ENCODE data around the gene KCNE1.

DNA sequence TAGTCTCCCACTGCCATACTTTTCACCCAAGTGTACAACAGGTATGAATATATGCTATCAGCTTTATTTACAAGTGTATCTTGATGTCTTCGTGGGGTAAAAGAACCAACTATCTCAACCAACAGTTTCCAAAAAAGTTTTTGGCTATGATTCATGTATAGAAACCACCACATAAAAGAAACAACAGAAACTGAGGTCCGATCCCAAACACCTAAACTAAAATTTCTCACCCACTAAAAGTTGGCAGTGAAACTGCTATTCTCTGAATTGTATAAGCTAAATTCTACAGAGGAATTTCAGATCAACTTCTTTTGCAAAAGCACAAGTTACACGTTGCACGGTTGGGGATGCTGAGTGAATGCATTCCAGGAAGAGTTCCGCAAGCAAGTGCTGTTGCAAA lies 5.0 kb upstream of the KCNE1 start:
- TF ChIP-seq CTCF (IDR thresholded peaks at IDR 0.05) (no peak), POLR2A (IDR thresholded peaks at IDR 0.05) (no peak)

Measured in tibial nerve (tissue), 3 donors.